Keratinocyte (primary cell): ENCODE results near the gene ASTN1. TPM values are rescaled to one million over a fixed set of nuclear protein-coding genes. Genes with fewer than 3 reads are reported as not detected.

Experiments
- DNase-seq: peaks from one replicate; pipeline ENCODE4 v3.0.0-alpha.2; 2011; ENCODE audit warnings: low read depth, missing footprints, low spot score
- FAIRE-seq: peaks from 2 replicates; lab custom pipeline; 2011; peaks lifted over from hg19 to GRCh38; lab: Jason Lieb, UNC
- H2AFZ ChIP-seq: 2 replicates; pipeline ENCODE4 v1.6.0; 2012; ENCODE audit warnings: low read length, control low read depth, inconsistent platforms; ENCODE audit not compliant: control insufficient read depth
- H3K27ac ChIP-seq: 2 replicates; pipeline ENCODE4 v1.5.1; 2011; ENCODE audit warnings: low read length; ENCODE audit not compliant: control insufficient read depth, insufficient read depth
- H3K27me3 ChIP-seq: 3 replicates; pipeline ENCODE4 v1.6.0; 2011; ENCODE audit warnings: low read length; ENCODE audit not compliant: control insufficient read depth, insufficient read depth; ENCODE audit errors: extremely low read depth
- H3K36me3 ChIP-seq, 2 experiments: 2 replicates in 1 of 2; 3 replicates in 1 of 2; pipeline ENCODE4 v1.5.1; 2011; ENCODE audit warnings: low read length in 2 of 2, mild to moderate bottlenecking in 1 of 2; ENCODE audit not compliant: control insufficient read depth in 2 of 2, insufficient read depth in 2 of 2; ENCODE audit errors: extremely low read depth in 1 of 2
- H3K4me1 ChIP-seq: 3 replicates; pipeline ENCODE4 v1.5.1; 2011; ENCODE audit warnings: low read length; ENCODE audit not compliant: control insufficient read depth, insufficient read depth; ENCODE audit errors: extremely low read depth
- H3K4me2 ChIP-seq: 3 replicates; pipeline ENCODE4 v1.6.0; 2011; ENCODE audit warnings: low read depth, low read length; ENCODE audit not compliant: control insufficient read depth, insufficient read depth; ENCODE audit errors: extremely low read depth
- H3K4me3 ChIP-seq, 3 experiments: fragments of 200-600 bp in 1 of 3; sonication (generic) in 1 of 3; 2 replicates in 2 of 3; 3 replicates in 1 of 3; pipeline ENCODE4 v1.5.1; 2011 to 2016; ENCODE audit warnings: low read length in 3 of 3, mild to moderate bottlenecking in 3 of 3, control low read depth in 2 of 3, inconsistent platforms in 1 of 3, low read depth in 1 of 3, mixed read lengths in 1 of 3, mixed run types in 1 of 3, moderate library complexity in 1 of 3; ENCODE audit not compliant: control insufficient read depth in 2 of 3, insufficient read depth in 2 of 3; ENCODE audit errors: extremely low read depth in 1 of 3
- H3K79me2 ChIP-seq: 2 replicates; pipeline ENCODE4 v1.6.0; 2012; ENCODE audit warnings: low read length; ENCODE audit not compliant: control insufficient read depth, insufficient read depth
- H3K9ac ChIP-seq: 3 replicates; pipeline ENCODE4 v1.6.0; 2011; ENCODE audit warnings: low read length; ENCODE audit not compliant: control insufficient read depth, insufficient read depth; ENCODE audit errors: extremely low read depth
- H3K9me1 ChIP-seq: 3 replicates; pipeline ENCODE4 v1.6.0; 2011; ENCODE audit warnings: low read length; ENCODE audit not compliant: control insufficient read depth, insufficient read depth; ENCODE audit errors: extremely low read depth
- H3K9me3 ChIP-seq: 2 replicates; pipeline ENCODE4 v1.5.1; 2012; ENCODE audit warnings: low read depth, low read length; ENCODE audit not compliant: control insufficient read depth
- H4K20me1 ChIP-seq: 3 replicates; pipeline ENCODE4 v1.6.0; 2011; ENCODE audit warnings: low read length; ENCODE audit not compliant: control insufficient read depth, insufficient read depth; ENCODE audit errors: extremely low read depth
- EZH2 ChIP-seq: IDR thresholded peaks from one replicate; pipeline ENCODE4 v1.6.1; 2012; ENCODE audit warnings: inconsistent platforms, mild to moderate bottlenecking, low read length, moderate library complexity
- dilution Hi-C: fragments of 300-500 bp; cut with MboI; formaldehyde crosslinking; loops from one replicate; pipeline ENCODE4 v1.7.0; 2020; ENCODE audit warnings: low sequenced_read_pairs; ENCODE audit not compliant: extremely low pct_ligation_motif_present
- polyA plus RNA-seq, 5 experiments: library from polyadenylated mRNA; depleted of rRNA in 3 of 5; stranded (reverse) in 3 of 5; stranded (forward) in 1 of 5; unstranded in 1 of 5; fragments of >200 nt; gene quantifications; 1 replicate in 1 of 5; 2 replicates in 3 of 5; 3 replicates in 1 of 5; pipeline versions ENCODE4 v1.2.1 to v1.2.3, GENCODE V29; 2011 to 2012; ENCODE audit warnings: missing spikeins in 2 of 5, low read depth in 1 of 5, low replicate concordance in 1 of 5
- TF ChIP-seq, protein P1 (sequence below), 3 experiments: IDR thresholded peaks in 1 of 3; conservative IDR thresholded peaks in 1 of 3; optimal IDR thresholded peaks in 1 of 3; 2 replicates in 2 of 3; 3 replicates in 1 of 3; pipeline versions ENCODE3 to v1.5.1; 2011; ENCODE audit warnings: low read length in 3 of 3, mild to moderate bottlenecking in 3 of 3, moderate library complexity in 2 of 3, control low read depth in 1 of 3, inconsistent platforms in 1 of 3; ENCODE audit not compliant: insufficient read depth in 2 of 3; ENCODE audit errors: extremely low read depth in 1 of 3

The ASTN1 gene
- polyA plus RNA-seq, 1 donor (not counting 4 experiments of a cell fraction or from before 2014, with no cell fraction given), result 0.08 TPM

DNA sequence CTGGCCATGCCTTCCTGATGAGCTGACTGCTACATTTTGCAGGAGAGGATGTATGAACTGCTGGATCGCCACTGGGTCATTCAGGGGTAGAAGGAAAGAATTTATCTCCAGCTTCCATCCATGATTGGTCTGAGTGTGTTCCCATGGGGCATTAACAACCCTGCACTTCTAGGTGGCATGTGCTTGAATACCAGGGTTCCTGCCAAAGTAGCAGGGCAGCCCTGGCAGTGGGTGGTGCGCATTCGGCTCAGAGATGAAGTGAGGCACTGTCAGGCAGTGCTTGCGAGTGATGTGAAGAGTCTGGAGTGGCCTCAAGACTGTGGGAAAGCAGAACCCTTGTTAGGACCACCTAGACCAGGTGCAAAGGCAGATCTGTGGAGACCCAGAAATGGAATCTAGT is 294.9 kb downstream of the ASTN1 start:
- no peak for DNase-seq
- Histone ChIP-seq H3K4me3 (no peak overlapping the region), H2AFZ (no peak overlapping the region), H3K9ac (no peak overlapping the region), H3K79me2 (no peaks in the 10 kb centered on the region), H3K4me1 (no peaks in the 10 kb centered on the region), H4K20me1 (no peaks in the 10 kb centered on the region), H3K9me1 (no peaks in the 10 kb centered on the region), H3K4me2 (no peak overlapping the region), H3K27ac (no peak overlapping the region), H3K27me3 (peaks cover 2% of the 10 kb centered on the region), H3K36me3 (no peaks in the 10 kb centered on the region), H3K9me3 (no peaks in the 10 kb centered on the region)
- TF ChIP-seq, protein P1, sequence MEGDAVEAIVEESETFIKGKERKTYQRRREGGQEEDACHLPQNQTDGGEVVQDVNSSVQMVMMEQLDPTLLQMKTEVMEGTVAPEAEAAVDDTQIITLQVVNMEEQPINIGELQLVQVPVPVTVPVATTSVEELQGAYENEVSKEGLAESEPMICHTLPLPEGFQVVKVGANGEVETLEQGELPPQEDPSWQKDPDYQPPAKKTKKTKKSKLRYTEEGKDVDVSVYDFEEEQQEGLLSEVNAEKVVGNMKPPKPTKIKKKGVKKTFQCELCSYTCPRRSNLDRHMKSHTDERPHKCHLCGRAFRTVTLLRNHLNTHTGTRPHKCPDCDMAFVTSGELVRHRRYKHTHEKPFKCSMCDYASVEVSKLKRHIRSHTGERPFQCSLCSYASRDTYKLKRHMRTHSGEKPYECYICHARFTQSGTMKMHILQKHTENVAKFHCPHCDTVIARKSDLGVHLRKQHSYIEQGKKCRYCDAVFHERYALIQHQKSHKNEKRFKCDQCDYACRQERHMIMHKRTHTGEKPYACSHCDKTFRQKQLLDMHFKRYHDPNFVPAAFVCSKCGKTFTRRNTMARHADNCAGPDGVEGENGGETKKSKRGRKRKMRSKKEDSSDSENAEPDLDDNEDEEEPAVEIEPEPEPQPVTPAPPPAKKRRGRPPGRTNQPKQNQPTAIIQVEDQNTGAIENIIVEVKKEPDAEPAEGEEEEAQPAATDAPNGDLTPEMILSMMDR (optimal IDR thresholded peaks at IDR 0.05 in 1 of 3, IDR thresholded peaks at IDR 0.05 in 1 of 3, conservative IDR thresholded peaks at IDR 0.05 in 1 of 3; ENCODE audit: extremely low read depth in 1 of 3, insufficient read depth in 2 of 3, low read length in 3 of 3), result no peak
- TF ChIP-seq EZH2, result no peak
- dilution Hi-C loops, result no loop called here
- no peak for FAIRE-seq

GRCh38 chr1:176866011-176866714 is 298.3 kb downstream of the ASTN1 start:
- Histone ChIP-seq H3K9me1 (no peaks in the 10 kb centered on the region), H3K27ac (no peak overlapping the region), H3K9me3 (no peaks in the 10 kb centered on the region), H3K9ac (no peak overlapping the region), H2AFZ (no peak overlapping the region), H3K79me2 (no peaks in the 10 kb centered on the region), H3K27me3 (peaks cover 2% of the 10 kb centered on the region), H3K4me3 (no peak overlapping the region), H3K36me3 (no peaks in the 10 kb centered on the region), H4K20me1 (no peaks in the 10 kb centered on the region), H3K4me1 (no peaks in the 10 kb centered on the region), H3K4me2 (no peak overlapping the region)
- DNase-seq (no peak), FAIRE-seq (no peak)
- dilution Hi-C loops, result no loop called here
- TF ChIP-seq, protein P1 (optimal IDR thresholded peaks at IDR 0.05 in 1 of 3, IDR thresholded peaks at IDR 0.05 in 1 of 3, conservative IDR thresholded peaks at IDR 0.05 in 1 of 3; ENCODE audit: extremely low read depth in 1 of 3, insufficient read depth in 2 of 3, low read length in 3 of 3), result no peak
- no peak for TF ChIP-seq EZH2
